ENCODE data around the gene UBB. TPM values are rescaled to one million over a fixed set of nuclear protein-coding genes. Genes with fewer than 3 reads are reported as not detected.

UBB gene
- total and polyA plus RNA-seq, 2 of the 4 experiments (the other 2 are of a cell fraction), result 2,561 to 4,283 TPM

GRCh38 chr17:16361874-16362273, 19.0 kb upstream of the UBB start:
- in situ Hi-C loops (cut with MboI; ENCODE audit: low sequenced_read_pairs) (loop anchor here (10.0 kb wide), 1 partner anchor 163 kb away; no protein-coding TSS in a partner anchor), intact Hi-C loops (cut with micrococcal nuclease) (no loop called here), dilution Hi-C loops (cut with HindIII; ENCODE audit: low sequenced_read_pairs, unreplicated experiment) (no loop called here)
- no peak for DNase-seq
- Histone ChIP-seq H3K4me3 (ENCODE audit: insufficient read depth, low read depth, low read length) (no peak overlapping the region), H3K18ac (ENCODE audit: low read depth, low read length) (no peak overlapping the region), H3K36me3 (ENCODE audit: control insufficient read depth, insufficient read depth, low read length) (no peaks in the 10 kb centered on the region), H2BK20ac (ENCODE audit: low read depth, low read length) (no peak overlapping the region), H4K5ac (ENCODE audit: low read depth, low read length) (no peak overlapping the region), H3K27me3 (ENCODE audit: control insufficient read depth, insufficient read depth, low read length) (no peaks in the 10 kb centered on the region), H3K14ac (replicated peaks; ENCODE audit: low read depth, low read length) (no peak overlapping the region), H3K4me2 (ENCODE audit: low read depth, low read length) (no peak overlapping the region), H3K9me1 (ENCODE audit: insufficient read depth, low read length) (no peaks in the 10 kb centered on the region), H4K20me1 (ENCODE audit: insufficient read depth, low read length) (no peaks in the 10 kb centered on the region), H3K56ac (ENCODE audit: extremely low read depth, insufficient read depth, low read length) (no peak overlapping the region), H2BK15ac (ENCODE audit: low read depth, low read length) (no peak overlapping the region), H2AK9ac (replicated peaks; ENCODE audit: low read depth, low read length, poor library complexity) (no peak overlapping the region), H3K23ac (ENCODE audit: low read depth, low read length) (no peak overlapping the region), H3K9ac (ENCODE audit: low read depth, low read length) (no peak overlapping the region), H4K8ac (ENCODE audit: low read depth in 2 of 2, low read length in 2 of 2) (no peak overlapping the region), H2AK5ac (ENCODE audit: low read depth, low read length) (no peak overlapping the region), H3K4me1 (ENCODE audit: control insufficient read depth, insufficient read depth, low read length) (no peaks in the 10 kb centered on the region), H4K91ac (ENCODE audit: insufficient read depth, low read depth, low read length) (no peak overlapping the region), H3K79me1 (ENCODE audit: low read depth in 1 of 2, low read length in 2 of 2) (no peaks in the 10 kb centered on the region), H3K27ac (ENCODE audit: insufficient read depth, low read length) (no peak overlapping the region), H3K9me3 (ENCODE audit: control insufficient read depth, insufficient read depth, low read length) (no peaks in the 10 kb centered on the region), H2BK120ac (ENCODE audit: low read depth, low read length) (no peak overlapping the region), H3K4ac (ENCODE audit: low read depth, low read length) (no peak overlapping the region), H2AFZ (replicated peaks; ENCODE audit: low read length, poor library complexity) (no peak overlapping the region), H2BK5ac (ENCODE audit: low read depth, low read length, poor library complexity, severe bottlenecking) (no peak overlapping the region)
- 94% methylated on average over 3 of the region's 8 CpGs; no CpG with 5 or more reads in 1 of the 2 experiments for WGBS, 2 experiments (ENCODE audit: extremely low coverage in 2 of 2, insufficient read length in 1 of 2)
- ChIA-PET CTCF (interaction anchor here (1.2 kb wide), 1 partner anchor 9 kb away, joined by 3 read pairs; no protein-coding TSS in a partner anchor), POLR2A (ENCODE audit: unreplicated experiment) (no interaction called here)
- ATAC-seq (ENCODE audit: low read depth), result no peak
- no TSS peak for BruUV-seq (replicated peaks)
- no peak for TF ChIP-seq RCOR1 (IDR thresholded peaks at IDR 0.05; ENCODE audit: insufficient replicate concordance, low read length)
- no peak for TF ChIP-seq MAFK (IDR thresholded peaks at IDR 0.05; ENCODE audit: low read depth, low read length)
- TF ChIP-seq BHLHE40 (IDR thresholded peaks at IDR 0.05; ENCODE audit: low read depth, low read length), result no peak
- no peak for TF ChIP-seq CHD1 (IDR thresholded peaks at IDR 0.05; ENCODE audit: low read depth, low read length)
- no peak for TF ChIP-seq NFE2L2 (IDR thresholded peaks at IDR 0.05; ENCODE audit: low read depth, low read length)
- no peak for TF ChIP-seq MXI1 (IDR thresholded peaks at IDR 0.05; ENCODE audit: borderline replicate concordance, low read depth, low read length)
- TF ChIP-seq ELK1 (IDR thresholded peaks at IDR 0.05; ENCODE audit: borderline replicate concordance, low read depth, low read length), result no peak
- TF ChIP-seq CEBPB (IDR thresholded peaks at IDR 0.05; ENCODE audit: low read depth, low read length), result no peak
- no peak for TF ChIP-seq USF2 (IDR thresholded peaks at IDR 0.05; ENCODE audit: low read depth, low read length)
- TF ChIP-seq FOS (IDR thresholded peaks at IDR 0.05; ENCODE audit: low read depth, low read length), result no peak
- TF ChIP-seq POLR2A (IDR thresholded peaks at IDR 0.05; ENCODE audit: low read depth, low read length), result no peak
